ENCODE data around the gene UMAD1.
"Not testable (repeated sequence)": the region's sequence is repeated elsewhere in the genome, so short reads cannot be mapped to it uniquely, and the experiment has no call there.

The UMAD1 gene

DNA sequence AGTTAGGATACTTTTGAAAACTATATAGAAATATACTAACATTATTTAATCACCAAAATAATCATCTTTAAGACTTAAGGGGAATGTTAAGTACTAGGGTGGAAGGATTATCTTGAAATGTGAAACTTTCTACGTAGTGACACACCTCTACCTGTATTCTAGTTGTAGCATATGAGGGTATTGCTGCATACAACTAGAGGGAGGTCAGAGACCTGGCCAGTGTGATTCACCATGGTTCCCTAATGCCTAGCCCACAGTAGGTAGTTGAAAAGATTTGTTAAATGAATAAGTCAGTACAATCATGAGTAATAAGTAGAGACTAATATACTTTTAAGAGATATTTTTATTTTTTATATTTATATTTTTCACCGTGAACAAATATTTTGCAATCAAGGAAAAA lies 162.0 kb downstream of the UMAD1 start:
- TF ChIP-seq, protein P1, sequence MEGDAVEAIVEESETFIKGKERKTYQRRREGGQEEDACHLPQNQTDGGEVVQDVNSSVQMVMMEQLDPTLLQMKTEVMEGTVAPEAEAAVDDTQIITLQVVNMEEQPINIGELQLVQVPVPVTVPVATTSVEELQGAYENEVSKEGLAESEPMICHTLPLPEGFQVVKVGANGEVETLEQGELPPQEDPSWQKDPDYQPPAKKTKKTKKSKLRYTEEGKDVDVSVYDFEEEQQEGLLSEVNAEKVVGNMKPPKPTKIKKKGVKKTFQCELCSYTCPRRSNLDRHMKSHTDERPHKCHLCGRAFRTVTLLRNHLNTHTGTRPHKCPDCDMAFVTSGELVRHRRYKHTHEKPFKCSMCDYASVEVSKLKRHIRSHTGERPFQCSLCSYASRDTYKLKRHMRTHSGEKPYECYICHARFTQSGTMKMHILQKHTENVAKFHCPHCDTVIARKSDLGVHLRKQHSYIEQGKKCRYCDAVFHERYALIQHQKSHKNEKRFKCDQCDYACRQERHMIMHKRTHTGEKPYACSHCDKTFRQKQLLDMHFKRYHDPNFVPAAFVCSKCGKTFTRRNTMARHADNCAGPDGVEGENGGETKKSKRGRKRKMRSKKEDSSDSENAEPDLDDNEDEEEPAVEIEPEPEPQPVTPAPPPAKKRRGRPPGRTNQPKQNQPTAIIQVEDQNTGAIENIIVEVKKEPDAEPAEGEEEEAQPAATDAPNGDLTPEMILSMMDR (IDR thresholded peaks at IDR 0.05; ENCODE audit: insufficient read depth, low read length): no peak
- no peak for TF ChIP-seq GABPA (IDR thresholded peaks at IDR 0.05; ENCODE audit: low read depth)
- no peak for TF ChIP-seq POLR2AphosphoS5 (IDR thresholded peaks at IDR 0.05; ENCODE audit: low read depth)
- TF ChIP-seq SPI1 (IDR thresholded peaks at IDR 0.05; ENCODE audit: borderline replicate concordance, low read depth): no peak
- TF ChIP-seq, protein P2, sequence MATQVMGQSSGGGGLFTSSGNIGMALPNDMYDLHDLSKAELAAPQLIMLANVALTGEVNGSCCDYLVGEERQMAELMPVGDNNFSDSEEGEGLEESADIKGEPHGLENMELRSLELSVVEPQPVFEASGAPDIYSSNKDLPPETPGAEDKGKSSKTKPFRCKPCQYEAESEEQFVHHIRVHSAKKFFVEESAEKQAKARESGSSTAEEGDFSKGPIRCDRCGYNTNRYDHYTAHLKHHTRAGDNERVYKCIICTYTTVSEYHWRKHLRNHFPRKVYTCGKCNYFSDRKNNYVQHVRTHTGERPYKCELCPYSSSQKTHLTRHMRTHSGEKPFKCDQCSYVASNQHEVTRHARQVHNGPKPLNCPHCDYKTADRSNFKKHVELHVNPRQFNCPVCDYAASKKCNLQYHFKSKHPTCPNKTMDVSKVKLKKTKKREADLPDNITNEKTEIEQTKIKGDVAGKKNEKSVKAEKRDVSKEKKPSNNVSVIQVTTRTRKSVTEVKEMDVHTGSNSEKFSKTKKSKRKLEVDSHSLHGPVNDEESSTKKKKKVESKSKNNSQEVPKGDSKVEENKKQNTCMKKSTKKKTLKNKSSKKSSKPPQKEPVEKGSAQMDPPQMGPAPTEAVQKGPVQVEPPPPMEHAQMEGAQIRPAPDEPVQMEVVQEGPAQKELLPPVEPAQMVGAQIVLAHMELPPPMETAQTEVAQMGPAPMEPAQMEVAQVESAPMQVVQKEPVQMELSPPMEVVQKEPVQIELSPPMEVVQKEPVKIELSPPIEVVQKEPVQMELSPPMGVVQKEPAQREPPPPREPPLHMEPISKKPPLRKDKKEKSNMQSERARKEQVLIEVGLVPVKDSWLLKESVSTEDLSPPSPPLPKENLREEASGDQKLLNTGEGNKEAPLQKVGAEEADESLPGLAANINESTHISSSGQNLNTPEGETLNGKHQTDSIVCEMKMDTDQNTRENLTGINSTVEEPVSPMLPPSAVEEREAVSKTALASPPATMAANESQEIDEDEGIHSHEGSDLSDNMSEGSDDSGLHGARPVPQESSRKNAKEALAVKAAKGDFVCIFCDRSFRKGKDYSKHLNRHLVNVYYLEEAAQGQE (IDR thresholded peaks at IDR 0.05; ENCODE audit: insufficient replicate concordance, low read depth): no peak
- DNase-seq (ENCODE audit: low read depth in 1 of 2, low spot score in 1 of 2): no peak
- H3K27me3 ChIP-seq (ENCODE audit: insufficient read depth, poor library complexity, severe bottlenecking): no peaks in the 10 kb centered on the region
- H3K27ac ChIP-seq (replicated peaks): no peak overlapping the region
- H3K4me3 ChIP-seq (replicated peaks; ENCODE audit: insufficient read depth, low read length): no peak overlapping the region

DNA sequence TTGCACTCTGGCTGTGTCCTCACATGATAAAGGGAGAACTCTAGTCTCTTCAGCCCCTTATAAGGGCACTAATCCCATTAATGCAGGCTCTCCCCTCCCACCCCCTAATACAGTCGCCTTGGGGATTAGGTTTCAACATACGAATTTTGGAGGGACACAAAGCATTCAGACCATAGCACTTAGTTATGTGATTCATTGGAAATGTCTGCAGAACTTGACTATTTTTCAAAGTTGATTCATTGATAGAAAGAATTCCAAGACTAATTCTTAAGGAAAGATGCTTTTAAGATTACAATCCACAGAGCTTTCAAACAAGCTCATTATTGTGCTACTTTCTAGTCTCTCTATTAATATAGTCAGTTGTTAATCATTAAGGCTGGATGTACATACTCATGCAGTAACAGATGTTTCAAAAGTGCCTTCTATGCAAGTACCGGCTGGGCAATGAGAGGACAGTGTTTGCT lies 163.2 kb downstream of the UMAD1 start:
- Histone ChIP-seq H3K27me3 (ENCODE audit: insufficient read depth, poor library complexity, severe bottlenecking) (no peaks in the 10 kb centered on the region), H3K4me3 (replicated peaks; ENCODE audit: insufficient read depth, low read length) (no peak overlapping the region), H3K27ac (replicated peaks) (no peak overlapping the region)
- no peak for DNase-seq (ENCODE audit: low read depth in 1 of 2, low spot score in 1 of 2)
- no peak for TF ChIP-seq POLR2AphosphoS5 (IDR thresholded peaks at IDR 0.05; ENCODE audit: low read depth)
- TF ChIP-seq, protein P2 (IDR thresholded peaks at IDR 0.05; ENCODE audit: insufficient replicate concordance, low read depth): no peak
- no peak for TF ChIP-seq GABPA (IDR thresholded peaks at IDR 0.05; ENCODE audit: low read depth)
- TF ChIP-seq, protein P1 (IDR thresholded peaks at IDR 0.05; ENCODE audit: insufficient read depth, low read length): no peak
- no peak for TF ChIP-seq SPI1 (IDR thresholded peaks at IDR 0.05; ENCODE audit: borderline replicate concordance, low read depth)

DNA sequence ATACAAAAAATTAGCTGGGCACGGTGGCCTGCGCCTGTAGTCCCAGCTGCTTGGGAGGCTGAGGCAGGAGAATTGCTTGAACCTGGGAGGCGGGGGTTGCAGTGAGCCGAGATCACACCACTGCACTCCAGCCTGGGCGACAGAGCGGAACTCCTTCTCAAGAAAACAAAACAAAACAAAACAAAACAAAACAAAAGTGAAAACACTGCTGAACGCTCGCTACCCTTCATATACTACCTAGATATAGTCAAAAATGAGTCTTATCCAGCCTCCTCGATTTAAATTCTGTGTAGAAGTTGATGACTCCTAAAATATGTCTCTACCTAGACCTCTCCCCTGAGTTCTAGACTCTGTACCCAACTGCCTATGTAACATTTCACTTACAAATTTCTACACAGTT lies 164.3 kb downstream of the UMAD1 start:
- not testable (repeated sequence) for DNase-seq (ENCODE audit: low read depth in 1 of 2, low spot score in 1 of 2); H3K4me3 ChIP-seq (replicated peaks; ENCODE audit: insufficient read depth, low read length); H3K27ac ChIP-seq (replicated peaks); H3K27me3 ChIP-seq (ENCODE audit: insufficient read depth, poor library complexity, severe bottlenecking)

DNA sequence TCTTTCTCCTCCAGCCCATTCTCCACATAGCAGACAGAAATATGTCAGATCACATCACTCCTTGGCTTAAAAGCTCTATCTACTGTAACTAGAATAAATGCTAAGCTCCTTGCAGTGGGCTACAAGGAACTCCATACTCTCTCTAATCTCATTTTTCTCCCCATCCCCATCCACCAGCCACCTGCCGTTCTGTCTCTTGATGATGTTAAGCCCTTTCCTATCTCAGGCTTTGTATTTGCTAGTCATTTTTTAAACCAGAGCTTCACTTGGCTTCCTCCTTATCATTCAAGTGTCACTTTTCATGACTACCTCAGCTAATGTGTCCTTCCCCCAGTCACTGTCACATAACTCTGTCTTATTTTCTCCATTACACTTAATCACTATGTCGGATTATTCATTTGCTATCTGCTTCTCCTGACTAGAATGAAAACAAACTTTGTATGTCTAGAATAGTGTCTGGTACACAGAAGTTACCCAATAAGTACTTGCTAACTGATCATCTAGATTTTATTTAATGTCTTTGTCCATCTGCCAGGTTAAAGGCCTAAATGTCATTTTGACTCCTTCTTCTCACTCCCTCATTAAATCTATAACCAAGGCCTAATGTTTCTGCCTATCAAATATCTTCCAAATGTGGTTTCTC lies 165.1 kb downstream of the UMAD1 start:
- TF ChIP-seq SPI1 (IDR thresholded peaks at IDR 0.05; ENCODE audit: borderline replicate concordance, low read depth) (no peak), POLR2AphosphoS5 (IDR thresholded peaks at IDR 0.05; ENCODE audit: low read depth) (no peak), GABPA (IDR thresholded peaks at IDR 0.05; ENCODE audit: low read depth) (no peak)
- TF ChIP-seq, protein P2 (IDR thresholded peaks at IDR 0.05; ENCODE audit: insufficient replicate concordance, low read depth): no peak
- TF ChIP-seq, protein P1 (IDR thresholded peaks at IDR 0.05; ENCODE audit: insufficient read depth, low read length): no peak
- Histone ChIP-seq H3K4me3 (replicated peaks; ENCODE audit: insufficient read depth, low read length) (no peak overlapping the region), H3K27me3 (ENCODE audit: insufficient read depth, poor library complexity, severe bottlenecking) (no peaks in the 10 kb centered on the region), H3K27ac (replicated peaks) (no peak overlapping the region)
- no peak for DNase-seq (ENCODE audit: low read depth in 1 of 2, low spot score in 1 of 2)

Measured in HL-60 (cell line).